ENCODE measurements around the gene RPS6KA3.

GRCh38 chrX:20285511-20285910 is 18.8 kb upstream of the RPS6KA3 start:
- TF ChIP-seq, protein P1, sequence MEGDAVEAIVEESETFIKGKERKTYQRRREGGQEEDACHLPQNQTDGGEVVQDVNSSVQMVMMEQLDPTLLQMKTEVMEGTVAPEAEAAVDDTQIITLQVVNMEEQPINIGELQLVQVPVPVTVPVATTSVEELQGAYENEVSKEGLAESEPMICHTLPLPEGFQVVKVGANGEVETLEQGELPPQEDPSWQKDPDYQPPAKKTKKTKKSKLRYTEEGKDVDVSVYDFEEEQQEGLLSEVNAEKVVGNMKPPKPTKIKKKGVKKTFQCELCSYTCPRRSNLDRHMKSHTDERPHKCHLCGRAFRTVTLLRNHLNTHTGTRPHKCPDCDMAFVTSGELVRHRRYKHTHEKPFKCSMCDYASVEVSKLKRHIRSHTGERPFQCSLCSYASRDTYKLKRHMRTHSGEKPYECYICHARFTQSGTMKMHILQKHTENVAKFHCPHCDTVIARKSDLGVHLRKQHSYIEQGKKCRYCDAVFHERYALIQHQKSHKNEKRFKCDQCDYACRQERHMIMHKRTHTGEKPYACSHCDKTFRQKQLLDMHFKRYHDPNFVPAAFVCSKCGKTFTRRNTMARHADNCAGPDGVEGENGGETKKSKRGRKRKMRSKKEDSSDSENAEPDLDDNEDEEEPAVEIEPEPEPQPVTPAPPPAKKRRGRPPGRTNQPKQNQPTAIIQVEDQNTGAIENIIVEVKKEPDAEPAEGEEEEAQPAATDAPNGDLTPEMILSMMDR (IDR thresholded peaks at IDR 0.05; ENCODE audit: low read depth, low read length), result no peak
- no peak for TF ChIP-seq EZH2phosphoT487 (IDR thresholded peaks at IDR 0.05; ENCODE audit: low read depth)

All from OCI-LY3 (cell line).